ENCODE measurements around the gene MTARC2.

DNA sequence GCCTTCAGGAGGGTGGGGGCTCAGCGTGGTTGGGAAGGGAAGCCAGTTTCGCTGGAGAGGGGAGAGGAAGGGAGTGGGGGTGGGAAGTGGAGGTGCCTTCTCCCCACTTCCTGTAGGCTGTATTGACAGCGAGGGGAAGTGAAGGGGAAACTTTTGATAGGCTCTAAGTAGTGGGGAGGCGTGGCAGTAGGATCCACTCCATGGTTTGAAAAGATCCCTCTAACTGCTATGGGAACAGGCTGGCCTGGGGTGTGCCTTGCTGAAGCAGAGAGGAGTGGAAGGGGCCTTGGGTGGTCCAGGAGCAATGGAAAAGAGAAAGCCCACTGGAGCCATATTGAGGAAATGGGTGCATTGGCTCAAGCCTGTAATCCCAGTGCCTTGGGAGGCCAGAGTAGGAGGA lies 37.8 kb upstream of the MTARC2 start:
- TF ChIP-seq FOXA1 (IDR thresholded peaks at IDR 0.05), result no peak
- TF ChIP-seq FOXA1 (CRISPR knock-in tag; IDR thresholded peaks at IDR 0.05), result no peak
- no peak for TF ChIP-seq HNRNPLL (IDR thresholded peaks at IDR 0.05; ENCODE audit: low read depth, low read length, poor library complexity, severe bottlenecking)
- TF ChIP-seq SPEN (CRISPR knock-in tag; IDR thresholded peaks at IDR 0.05; ENCODE audit: low read depth), result no peak
- TF ChIP-seq, protein P1, sequence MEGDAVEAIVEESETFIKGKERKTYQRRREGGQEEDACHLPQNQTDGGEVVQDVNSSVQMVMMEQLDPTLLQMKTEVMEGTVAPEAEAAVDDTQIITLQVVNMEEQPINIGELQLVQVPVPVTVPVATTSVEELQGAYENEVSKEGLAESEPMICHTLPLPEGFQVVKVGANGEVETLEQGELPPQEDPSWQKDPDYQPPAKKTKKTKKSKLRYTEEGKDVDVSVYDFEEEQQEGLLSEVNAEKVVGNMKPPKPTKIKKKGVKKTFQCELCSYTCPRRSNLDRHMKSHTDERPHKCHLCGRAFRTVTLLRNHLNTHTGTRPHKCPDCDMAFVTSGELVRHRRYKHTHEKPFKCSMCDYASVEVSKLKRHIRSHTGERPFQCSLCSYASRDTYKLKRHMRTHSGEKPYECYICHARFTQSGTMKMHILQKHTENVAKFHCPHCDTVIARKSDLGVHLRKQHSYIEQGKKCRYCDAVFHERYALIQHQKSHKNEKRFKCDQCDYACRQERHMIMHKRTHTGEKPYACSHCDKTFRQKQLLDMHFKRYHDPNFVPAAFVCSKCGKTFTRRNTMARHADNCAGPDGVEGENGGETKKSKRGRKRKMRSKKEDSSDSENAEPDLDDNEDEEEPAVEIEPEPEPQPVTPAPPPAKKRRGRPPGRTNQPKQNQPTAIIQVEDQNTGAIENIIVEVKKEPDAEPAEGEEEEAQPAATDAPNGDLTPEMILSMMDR (CRISPR knock-in tag; IDR thresholded peaks at IDR 0.05), result no peak
- TF ChIP-seq ZNF451 (CRISPR knock-in tag; IDR thresholded peaks at IDR 0.05), result no peak
- TF ChIP-seq CREB1 (IDR thresholded peaks at IDR 0.05), result no peak
- TF ChIP-seq CREB1 (CRISPR knock-in tag; IDR thresholded peaks at IDR 0.05), result no peak
- no peak for TF ChIP-seq FOSL2 (CRISPR knock-in tag; IDR thresholded peaks at IDR 0.05)
- TF ChIP-seq ZNF337 (CRISPR knock-in tag; IDR thresholded peaks at IDR 0.05; ENCODE audit: borderline replicate concordance, low read depth), result no peak
- no peak for TF ChIP-seq ZKSCAN8 (CRISPR knock-in tag; IDR thresholded peaks at IDR 0.05; ENCODE audit: borderline replicate concordance)
- TF ChIP-seq EHMT2 (IDR thresholded peaks at IDR 0.05; ENCODE audit: borderline replicate concordance, low read depth, low read length), result no peak
- no peak for TF ChIP-seq ZNF709 (CRISPR knock-in tag; IDR thresholded peaks at IDR 0.05)
- no peak for TF ChIP-seq KDM1A (CRISPR knock-in tag; IDR thresholded peaks at IDR 0.05)
- TF ChIP-seq NKX3-1 (CRISPR knock-in tag; IDR thresholded peaks at IDR 0.05), result no peak

All from HepG2 (cell line).